HTR-8/SVneo (cell line): ENCODE data around the gene ARL17A.
"Not testable (repeated sequence)": the region's sequence is repeated elsewhere in the genome, so short reads cannot be mapped to it uniquely, and the experiment has no call there.

Experiments
- DNase-seq: peaks from one replicate; pipeline ENCODE4 v3.0.0; 2011; ENCODE audit warnings: low spot score, mixed read lengths; ENCODE audit not compliant: insufficient read length
- FAIRE-seq: peaks from 2 replicates; lab custom pipeline; 2011; peaks lifted over from hg19 to GRCh38; lab: Jason Lieb, UNC

The ARL17A gene

DNA sequence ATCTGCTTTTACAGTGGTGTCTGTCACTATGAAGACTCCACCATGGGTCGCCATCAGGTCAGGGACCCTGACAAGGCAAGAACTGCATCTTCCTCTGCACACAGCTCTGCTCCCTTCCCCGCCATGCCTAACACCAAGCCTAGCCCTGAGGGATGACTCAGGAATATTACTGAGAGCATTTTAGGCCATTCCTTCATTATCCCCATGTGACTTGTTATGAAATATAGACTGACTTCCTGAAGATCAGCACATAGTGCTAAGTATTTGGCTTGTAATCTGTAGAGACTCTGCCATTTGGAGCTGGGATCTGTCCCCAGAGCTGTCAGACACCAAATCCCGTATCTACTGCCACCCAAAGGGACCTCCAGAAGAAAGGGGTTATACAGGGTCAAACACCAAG lies 19.4 kb downstream of the ARL17A start:
- not testable (repeated sequence) for FAIRE-seq, DNase-seq

DNA sequence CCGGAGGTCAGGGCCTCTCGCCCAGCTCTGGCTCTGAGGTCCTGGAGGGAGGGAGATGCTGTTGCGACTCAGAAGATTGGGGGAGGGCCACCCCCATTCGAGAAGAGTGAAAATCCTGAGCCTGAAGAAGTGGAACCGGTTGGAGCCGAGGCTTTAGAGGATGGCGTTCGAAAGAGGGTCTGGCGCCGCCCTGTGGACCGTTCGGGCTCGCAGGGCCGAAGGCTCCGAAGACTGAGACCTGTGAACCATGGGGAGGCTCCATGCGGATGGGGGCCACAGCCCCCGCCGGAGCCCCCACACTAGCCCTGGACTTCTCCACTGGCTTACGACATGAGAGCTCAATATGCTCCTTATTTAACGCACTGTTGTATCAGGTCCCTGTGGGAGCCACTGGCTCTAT lies 20.3 kb downstream of the ARL17A start:
- DNase-seq, FAIRE-seq: not testable (repeated sequence)

DNA sequence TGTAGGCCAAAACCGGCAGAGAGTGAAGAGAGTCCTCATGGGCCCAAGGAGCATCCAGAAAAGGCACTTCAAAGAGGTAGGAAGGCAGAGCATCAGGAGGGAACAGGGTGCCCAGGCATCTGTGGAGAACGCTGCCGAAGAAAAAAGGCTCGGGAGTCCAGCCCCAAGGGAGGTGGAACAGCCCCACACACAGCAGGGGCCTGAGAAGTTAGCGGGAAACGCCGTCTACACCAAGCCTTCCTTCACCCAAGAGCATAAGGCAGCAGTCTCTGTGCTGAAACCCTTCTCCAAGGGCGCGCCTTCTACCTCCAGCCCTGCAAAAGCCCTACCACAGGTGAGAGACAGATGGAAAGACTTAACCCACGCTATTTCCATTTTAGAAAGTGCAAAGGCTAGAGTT lies 30.9 kb downstream of the ARL17A start:
- not testable (repeated sequence) for FAIRE-seq, DNase-seq

DNA sequence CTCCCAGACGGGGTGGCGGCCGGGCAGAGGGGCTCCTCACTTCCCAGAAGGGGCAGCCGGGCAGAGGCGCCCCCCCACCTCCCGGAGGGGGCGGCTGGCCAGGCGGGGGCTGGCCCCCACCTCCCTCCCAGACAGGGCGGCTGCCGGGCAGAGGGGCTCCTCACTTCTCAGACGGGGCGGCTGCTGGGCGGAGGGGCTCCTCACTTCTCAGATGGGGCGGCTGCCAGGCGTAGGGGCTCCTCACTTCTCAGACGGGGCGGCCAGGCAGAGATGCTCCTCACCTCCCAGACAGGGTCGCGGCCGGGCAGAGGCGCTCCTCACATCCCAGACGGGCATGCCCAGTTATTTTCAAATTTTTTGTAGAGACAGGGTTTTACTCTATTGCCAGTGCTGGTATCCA lies 44.8 kb downstream of the ARL17A start:
- not testable (repeated sequence) for DNase-seq, FAIRE-seq

DNA sequence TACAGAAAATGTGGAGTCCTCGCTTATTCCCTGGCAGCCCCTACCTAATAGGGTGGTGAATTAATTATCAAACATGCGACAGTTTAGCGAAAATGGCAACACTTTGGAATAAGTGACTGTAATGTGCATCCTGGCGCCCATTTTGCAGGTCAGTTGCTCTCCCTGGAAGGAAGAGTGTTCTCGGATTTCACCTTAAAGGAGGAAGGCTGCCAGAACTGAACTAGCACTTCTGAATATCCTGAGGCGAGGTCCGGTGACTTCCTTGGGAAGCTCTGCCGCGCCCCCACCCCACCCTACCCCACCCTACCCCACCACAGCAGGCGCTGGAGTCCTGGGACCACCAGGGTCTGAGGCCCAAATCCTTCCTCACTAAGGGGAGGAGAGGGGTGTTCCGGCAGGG lies 67.3 kb downstream of the ARL17A start, which contains the start of gene LRRC37A2:
TSS of gene LRRC37A2 (plus strand) at position 301 of the 400 bp plus-strand sequence. CDS start 245 bp downstream, outside the sequence.
- FAIRE-seq, DNase-seq: not testable (repeated sequence)

DNA sequence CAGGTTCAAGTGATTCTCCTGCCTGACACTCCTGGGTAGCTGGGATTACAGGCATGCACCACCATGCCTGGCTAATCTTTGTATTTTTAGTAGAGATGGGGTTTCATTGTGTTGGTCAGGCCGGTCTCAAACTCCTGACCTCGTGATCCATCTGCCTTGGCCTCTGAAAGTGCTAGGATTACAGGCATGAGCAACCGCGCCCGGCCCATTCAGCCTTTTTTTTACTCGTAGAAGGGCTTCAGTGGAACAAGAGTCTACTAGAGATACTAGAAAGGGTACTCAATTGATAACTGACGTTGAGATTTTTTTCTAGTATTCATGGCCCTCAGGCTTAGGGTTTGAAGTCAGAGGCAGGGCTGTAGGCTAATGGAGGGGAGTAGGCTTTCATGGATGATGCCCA lies 73.6 kb downstream of the ARL17A start:
- not testable (repeated sequence) for FAIRE-seq, DNase-seq

DNA sequence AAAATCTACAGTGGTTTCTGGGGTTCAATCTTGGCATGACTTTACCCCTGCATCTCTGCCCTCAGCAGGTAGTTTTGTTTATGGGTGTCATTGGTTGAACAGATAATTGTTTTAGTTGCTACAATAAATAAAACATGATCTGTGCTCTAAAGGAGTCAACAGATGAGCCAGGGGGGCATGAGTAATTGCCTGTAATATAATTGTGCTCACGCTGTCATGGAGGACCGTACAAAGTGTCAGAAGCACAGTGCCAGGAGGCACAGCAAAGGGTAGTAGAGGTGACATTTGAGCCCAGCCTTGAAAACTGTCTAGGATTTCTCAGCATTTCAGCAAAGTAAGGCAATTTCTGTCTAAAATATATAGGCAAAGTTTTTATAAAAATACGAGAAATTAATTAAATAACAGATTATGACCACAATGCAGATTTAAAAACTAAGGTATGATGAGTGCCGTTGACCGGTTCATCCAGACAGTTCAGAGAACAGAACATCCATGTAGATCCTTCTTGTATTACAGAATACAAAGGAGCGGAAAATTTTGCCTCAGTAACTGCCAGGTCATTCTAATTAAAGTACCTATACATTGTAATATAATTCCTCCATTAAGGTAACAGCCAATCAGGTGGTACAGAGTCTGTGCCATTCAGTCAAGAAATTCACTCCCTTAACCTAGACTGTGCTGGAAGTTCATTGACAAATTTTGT lies 79.9 kb downstream of the ARL17A start:
- DNase-seq, FAIRE-seq: not testable (repeated sequence)

DNA sequence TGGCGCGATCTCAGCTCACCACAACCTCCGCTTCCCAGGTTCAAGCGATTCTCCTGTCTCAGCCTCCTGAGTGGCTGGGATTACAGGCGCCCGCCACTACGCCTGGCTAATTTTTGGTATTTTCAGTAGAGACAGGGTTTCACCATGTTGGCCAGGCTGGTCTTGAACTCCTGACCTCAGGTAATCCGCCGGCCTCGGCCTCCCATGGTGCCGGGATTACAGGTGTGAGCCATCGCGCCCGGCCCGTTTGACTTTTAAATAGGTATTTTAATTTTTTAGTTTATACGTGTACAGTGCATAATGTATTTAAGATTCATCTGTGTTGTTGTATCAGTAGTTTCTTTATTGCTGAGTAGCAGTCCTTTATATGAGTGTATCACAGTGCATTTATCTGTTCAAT lies 87.5 kb downstream of the ARL17A start:
- not testable (repeated sequence) for FAIRE-seq, DNase-seq

DNA sequence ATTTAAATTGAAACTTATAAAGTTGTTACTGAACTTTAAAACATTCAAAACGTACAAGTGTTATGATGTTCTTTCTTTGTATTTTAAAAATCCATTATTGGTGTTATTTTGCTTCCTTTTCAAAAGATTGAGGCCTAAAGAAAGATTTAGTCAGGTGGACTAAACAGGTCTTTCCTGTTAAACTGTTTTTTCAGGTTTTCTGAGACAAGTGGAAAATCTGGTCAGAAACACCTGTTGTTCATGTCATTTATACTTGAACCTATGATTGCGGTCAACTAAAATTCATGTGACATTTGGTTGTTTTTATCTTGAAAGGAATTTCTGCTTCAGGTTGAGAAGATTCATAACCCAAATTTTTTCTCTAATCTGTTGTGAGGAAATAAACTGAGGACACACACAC lies 98.2 kb downstream of the ARL17A start:
- not testable (repeated sequence) for FAIRE-seq, DNase-seq

DNA sequence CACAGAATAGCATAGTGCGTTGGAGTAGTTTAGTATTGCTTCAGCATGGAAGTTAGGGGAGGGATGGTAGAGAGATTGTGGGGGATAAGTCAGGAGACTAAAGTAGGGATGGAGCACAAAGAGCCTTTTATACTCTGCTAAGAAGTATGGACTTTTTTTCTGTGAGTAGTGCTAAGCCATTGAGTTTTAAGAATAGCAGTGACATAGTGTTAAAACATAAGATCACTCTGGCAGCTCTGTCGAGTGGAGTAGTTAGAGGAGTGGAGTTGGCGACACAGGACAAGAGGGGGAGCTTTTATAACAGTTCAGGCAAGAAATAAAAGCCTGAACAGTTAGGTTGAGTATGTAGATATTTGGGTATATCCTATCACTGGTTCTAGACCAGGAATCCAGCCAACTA lies 100.7 kb downstream of the ARL17A start:
- not testable (repeated sequence) for FAIRE-seq, DNase-seq

DNA sequence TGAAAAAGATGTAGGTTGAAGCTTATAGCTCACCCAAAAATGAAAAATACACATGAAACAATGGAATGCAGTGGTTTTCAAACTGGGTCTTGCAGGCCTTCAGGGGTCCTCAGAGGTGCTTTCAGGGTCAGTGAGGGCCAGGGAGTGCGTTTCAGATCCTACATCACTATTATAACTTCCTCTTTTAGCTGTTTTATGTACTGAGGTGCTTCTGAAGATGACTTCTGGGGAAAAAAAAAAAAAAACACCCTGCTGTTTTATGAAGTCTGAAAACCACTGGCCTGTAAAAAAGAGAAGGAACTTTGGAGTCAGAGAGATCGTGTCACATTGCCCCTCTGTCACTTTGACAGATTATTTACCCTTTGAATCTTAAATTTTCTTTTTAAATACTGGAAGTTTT lies 103.9 kb downstream of the ARL17A start:
- not testable (repeated sequence) for FAIRE-seq, DNase-seq

DNA sequence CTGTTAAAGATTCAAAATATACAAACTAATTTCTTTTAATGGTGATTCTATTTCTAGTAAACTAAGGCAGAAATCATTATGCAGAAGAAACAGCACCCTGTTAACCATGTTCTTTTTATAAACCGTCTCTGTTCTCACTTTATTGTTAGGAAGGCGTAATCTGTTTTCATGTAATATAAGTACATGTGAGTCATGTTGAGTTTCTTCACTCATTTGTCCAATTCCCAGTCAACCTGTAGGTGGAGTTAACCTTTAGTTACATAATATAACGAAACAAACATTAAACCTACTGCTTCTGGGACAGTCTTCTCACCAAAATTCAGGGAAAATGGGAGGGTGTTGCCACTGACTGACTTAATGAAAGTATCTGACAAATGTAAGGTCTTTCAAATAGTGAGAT lies 105.0 kb downstream of the ARL17A start:
- not testable (repeated sequence) for FAIRE-seq, DNase-seq

DNA sequence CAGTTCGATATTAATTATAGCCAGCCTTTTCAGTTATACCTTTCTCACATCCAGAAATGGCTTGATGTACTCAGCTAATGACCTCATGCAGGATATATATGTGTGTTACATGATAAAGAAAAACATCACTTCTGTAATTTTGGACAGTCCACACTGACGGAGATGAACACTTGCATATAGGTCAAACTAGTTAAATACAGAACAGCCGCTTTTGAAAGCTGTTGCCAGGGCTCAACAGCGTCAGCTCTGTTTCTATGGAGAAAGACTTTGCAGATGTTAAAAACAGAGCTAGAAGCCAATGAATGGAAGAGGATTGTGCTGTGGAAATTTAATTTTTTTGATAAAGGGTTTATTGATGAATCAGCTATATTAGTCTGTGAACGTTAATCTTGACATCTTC lies 111.9 kb downstream of the ARL17A start:
- not testable (repeated sequence) for DNase-seq, FAIRE-seq
